ENCODE measurements around the gene REC8. TPM values are rescaled to one million over a fixed set of nuclear protein-coding genes. Genes with fewer than 3 reads are reported as not detected.

The REC8 gene
- total and polyA plus RNA-seq, 2 of the 13 experiments (the other 11 are each of a cell fraction or from before 2014, with no cell fraction given), result 3.4 to 14.7 TPM

DNA sequence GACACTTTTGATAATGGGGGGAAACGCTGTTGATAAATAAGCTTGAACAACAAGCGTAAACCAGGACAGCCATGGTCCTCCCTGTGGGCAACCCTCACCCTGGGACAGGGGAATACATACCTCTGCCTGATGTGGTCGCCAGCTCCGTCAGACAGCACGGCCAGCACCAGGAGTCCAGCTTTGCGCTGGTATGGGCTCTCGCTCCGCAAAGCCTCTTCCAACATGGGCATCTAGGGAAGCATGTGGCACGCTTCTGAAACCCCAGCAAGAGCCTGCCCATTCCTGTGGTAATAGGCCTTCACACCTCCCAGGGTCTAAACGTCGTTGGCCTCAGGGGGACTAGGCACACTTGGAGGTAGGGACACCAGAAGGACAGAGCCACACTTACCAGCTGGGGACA is 13.9 kb downstream of the REC8 start:
- peaks cover 24% of the 10 kb centered on the region for H3K4me1 ChIP-seq (ENCODE audit: insufficient read depth, low read length)
- H3K9ac ChIP-seq (ENCODE audit: insufficient read depth, low read depth, low read length), result no peak overlapping the region
- 92% methylated on average over 11 of the region's 11 CpGs for WGBS (ENCODE audit: low lambda C conversion rate)
- H3K27ac ChIP-seq (ENCODE audit: extremely low read length, insufficient read depth, low read length), result no peak overlapping the region
- H2AFZ ChIP-seq (ENCODE audit: low read length), result no peak overlapping the region
- ChIA-PET CTCF (ENCODE audit: low intra/inter-chr PET ratio, low total read pairs) (no interaction called here), POLR2A (interaction anchor here (0.9 to 8.1 kb wide), 7 partner anchors 8 to 71 kb away, joined by 3 to 65 read pairs (median 11); partner anchors contain the start of genes CHMP4A, DCAF11, EMC9 and IRF9)
- intact Hi-C loops (cut with micrococcal nuclease; ENCODE audit: unreplicated experiment) (no loop called here), in situ Hi-C loops (cut with HindIII; ENCODE audit: extremely low pct_ligation_motif_present, low pct_unique_long_range_greater_than_20kb) (no loop called here)
- no peaks in the 10 kb centered on the region for H3K9me3 ChIP-seq (ENCODE audit: low read length)
- H3K27me3 ChIP-seq (ENCODE audit: control insufficient read depth in 1 of 2, insufficient read depth in 2 of 2, low read length in 2 of 2), result no peaks in the 10 kb centered on the region
- H3K4me3 ChIP-seq (replicated peaks in 1 of 3; ENCODE audit: insufficient read depth in 1 of 3, low read depth in 2 of 3, low read length in 3 of 3), result no peak overlapping the region
- H4K20me1 ChIP-seq (ENCODE audit: insufficient read depth, low read length), result no peaks in the 10 kb centered on the region
- H3K79me2 ChIP-seq (ENCODE audit: insufficient read depth, low read length), result peaks cover 15% of the 10 kb centered on the region
- no TSS peak for BruUV-seq (replicated peaks)
- TF ChIP-seq FOXK1 (CRISPR knock-in tag; IDR thresholded peaks at IDR 0.05; ENCODE audit: borderline replicate concordance, low read depth), result no peak
- 0 out of 2 replicates have a peak, but pooled peaks have one; percentile 6 for TF ChIP-seq ZNF329 (CRISPR knock-in tag; IDR thresholded peaks at IDR 0.05; ENCODE audit: low read depth)
- 0 out of 2 replicates have a peak, but pooled peaks have one; percentile 20 for TF ChIP-seq EED (CRISPR knock-in tag; IDR thresholded peaks at IDR 0.05)
- no peak overlapping the region for H3K4me2 ChIP-seq (ENCODE audit: low read depth, low read length)
- ATAC-seq (no peak), FAIRE-seq (no peak), DNase-seq (ENCODE audit: low spot score) (no peak)
- peaks cover 71 to 75% of the 10 kb centered on the region in 2 experiments for H3K36me3 ChIP-seq (replicated peaks in 1 of 2; ENCODE audit: control insufficient read depth in 1 of 2, insufficient read depth in 2 of 2, low read length in 2 of 2)

DNA sequence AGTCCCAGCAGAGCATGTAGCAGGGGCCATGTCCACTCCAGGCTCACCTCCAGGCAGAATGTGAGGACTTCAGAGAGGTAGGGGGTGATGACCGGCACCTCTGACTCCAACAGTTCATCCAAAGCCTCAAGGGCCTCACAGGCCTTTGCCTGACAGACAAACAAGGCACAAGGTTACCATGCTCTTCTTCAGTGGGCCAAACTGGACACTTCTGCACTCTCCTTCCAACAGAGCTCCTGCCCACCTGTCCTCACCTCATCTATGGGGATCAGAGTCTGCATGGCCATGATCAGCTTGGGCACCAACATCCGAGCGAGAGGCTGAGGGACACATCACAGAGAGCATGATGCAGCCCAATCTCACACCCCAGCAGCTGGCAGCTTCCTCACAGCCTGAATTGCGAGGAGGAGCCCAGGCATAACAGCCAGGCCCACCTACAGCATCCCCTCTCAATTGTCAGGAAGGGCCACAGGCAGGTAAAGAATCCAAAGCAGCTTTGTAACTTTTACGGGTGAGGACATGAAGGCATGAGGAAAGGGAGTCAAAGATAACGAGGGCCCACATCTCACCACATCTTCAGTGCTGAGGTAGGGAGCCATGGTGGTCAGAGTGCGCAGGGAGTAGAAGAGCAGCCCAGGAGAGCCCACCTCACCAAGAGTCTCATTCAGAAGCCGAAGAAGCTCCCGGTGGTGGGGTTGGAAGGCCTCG is 15.1 kb downstream of the REC8 start:
- no peak for FAIRE-seq
- ChIA-PET POLR2A (interaction anchor here (0.8 to 6.4 kb wide), 9 partner anchors 9 to 112 kb away, joined by 4 to 65 read pairs (median 22); partner anchors contain the start of genes DCAF11, DHRS1, EMC9 and IRF9), CTCF (ENCODE audit: low intra/inter-chr PET ratio, low total read pairs) (no interaction called here)
- in situ Hi-C loops (cut with HindIII; ENCODE audit: extremely low pct_ligation_motif_present, low pct_unique_long_range_greater_than_20kb) (no loop called here), intact Hi-C loops (cut with micrococcal nuclease; ENCODE audit: unreplicated experiment) (no loop called here)
- ATAC-seq, result no peak
- peaks cover 28% of the 10 kb centered on the region for H3K4me1 ChIP-seq (ENCODE audit: insufficient read depth, low read length)
- H4K20me1 ChIP-seq (ENCODE audit: insufficient read depth, low read length), result no peaks in the 10 kb centered on the region
- no TSS peak for BruUV-seq (replicated peaks)
- H3K9me3 ChIP-seq (ENCODE audit: low read length), result no peaks in the 10 kb centered on the region
- peaks cover 16% of the 10 kb centered on the region for H3K79me2 ChIP-seq (ENCODE audit: insufficient read depth, low read length)
- H3K9ac ChIP-seq (ENCODE audit: insufficient read depth, low read depth, low read length), result peak overlapping the region; percentile 84; the same call in 1 of the 2 replicates
- no peak overlapping the region for H3K27ac ChIP-seq (ENCODE audit: extremely low read length, insufficient read depth, low read length)
- DNase-seq (ENCODE audit: low spot score), result no peak
- 93% methylated on average over 10 of the region's 10 CpGs for WGBS (ENCODE audit: low lambda C conversion rate)
- no peak overlapping the region for H2AFZ ChIP-seq (ENCODE audit: low read length)
- no peaks in the 10 kb centered on the region for H3K27me3 ChIP-seq (ENCODE audit: control insufficient read depth in 1 of 2, insufficient read depth in 2 of 2, low read length in 2 of 2)
- peak overlapping the region; percentile 96 for H3K4me2 ChIP-seq (ENCODE audit: low read depth, low read length)
- peaks cover 64 to 73% of the 10 kb centered on the region in 2 experiments for H3K36me3 ChIP-seq (replicated peaks in 1 of 2; ENCODE audit: control insufficient read depth in 1 of 2, insufficient read depth in 2 of 2, low read length in 2 of 2)
- H3K4me3 ChIP-seq (replicated peaks in 1 of 3; ENCODE audit: insufficient read depth in 1 of 3, low read depth in 2 of 3, low read length in 3 of 3), result peak overlapping the region in 2 of 3 experiments; percentile 77 to 92; a peak in 4 of 6 replicates
- no peak for TF ChIP-seq ZNF513 (CRISPR knock-in tag; conservative IDR thresholded peaks at IDR 0.05)
- TF ChIP-seq PHF8 (CRISPR knock-in tag; IDR thresholded peaks at IDR 0.05), result 0 out of 2 replicates have a peak, but pooled peaks have one; percentile 11
- no peak for TF ChIP-seq HNRNPK (IDR thresholded peaks at IDR 0.05; ENCODE audit: low read depth, low read length, poor library complexity, severe bottlenecking)
- TF ChIP-seq ATF2 (CRISPR knock-in tag; IDR thresholded peaks at IDR 0.05), result no peak
- peak; percentile 73; the same call in 1 of the 2 replicates for TF ChIP-seq ZNF253 (CRISPR knock-in tag; IDR thresholded peaks at IDR 0.05; ENCODE audit: borderline replicate concordance)
- TF ChIP-seq HIVEP1 (CRISPR knock-in tag; IDR thresholded peaks at IDR 0.05), result no peak
- no peak for TF ChIP-seq SP1 (IDR thresholded peaks at IDR 0.05)
- TF ChIP-seq SP1 (CRISPR knock-in tag; IDR thresholded peaks at IDR 0.05), result no peak
- TF ChIP-seq ZNF354B (CRISPR knock-in tag; IDR thresholded peaks at IDR 0.05), result no peak
- no peak for TF ChIP-seq ZNF431 (CRISPR knock-in tag; IDR thresholded peaks at IDR 0.05; ENCODE audit: borderline replicate concordance, low read depth)
- TF ChIP-seq HMGA1 (CRISPR knock-in tag; conservative IDR thresholded peaks at IDR 0.05), result no peak
- no peak for TF ChIP-seq SMC3 (IDR thresholded peaks at IDR 0.05; ENCODE audit: low read length)
- no peak for TF ChIP-seq PITX1 (CRISPR knock-in tag; IDR thresholded peaks at IDR 0.05)

Measured in HepG2 (cell line).